Glomerular visceral epithelial cell (primary cell): Measurements from ENCODE around the gene C4A.
"Not testable (repeated sequence)": the region's sequence is repeated elsewhere in the genome, so short reads cannot be mapped to it uniquely, and the experiment has no call there.

ENCODE experiments used
- DNase-seq: peaks from one replicate; pipeline ENCODE4 v3.0.0-alpha.2; 2016; ENCODE audit errors: extremely low spot score

Gene C4A

DNA sequence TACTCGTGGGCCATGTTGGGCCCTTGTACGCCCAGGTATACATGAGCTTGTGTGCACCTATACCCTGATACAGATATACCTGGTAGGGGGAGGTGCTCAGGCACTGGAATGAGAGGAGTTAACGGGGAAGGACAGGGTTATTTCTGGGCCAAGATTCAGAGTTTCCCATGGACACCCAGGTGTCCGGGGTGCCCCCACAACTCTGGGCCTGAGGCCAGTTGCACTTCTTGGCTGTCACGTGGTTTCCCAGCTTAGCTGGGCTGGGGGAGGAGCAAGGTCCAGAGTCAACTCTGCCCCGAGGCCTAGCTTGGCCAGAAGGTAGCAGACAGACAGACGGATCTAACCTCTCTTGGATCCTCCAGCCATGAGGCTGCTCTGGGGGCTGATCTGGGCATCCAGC lies at the start of gene C4A:
C4A (plus strand) TSS at position 314 of the 400 bp plus-strand sequence; CDS start at position 365, 51 bp downstream.
- DNase-seq, result not testable (repeated sequence)

DNA sequence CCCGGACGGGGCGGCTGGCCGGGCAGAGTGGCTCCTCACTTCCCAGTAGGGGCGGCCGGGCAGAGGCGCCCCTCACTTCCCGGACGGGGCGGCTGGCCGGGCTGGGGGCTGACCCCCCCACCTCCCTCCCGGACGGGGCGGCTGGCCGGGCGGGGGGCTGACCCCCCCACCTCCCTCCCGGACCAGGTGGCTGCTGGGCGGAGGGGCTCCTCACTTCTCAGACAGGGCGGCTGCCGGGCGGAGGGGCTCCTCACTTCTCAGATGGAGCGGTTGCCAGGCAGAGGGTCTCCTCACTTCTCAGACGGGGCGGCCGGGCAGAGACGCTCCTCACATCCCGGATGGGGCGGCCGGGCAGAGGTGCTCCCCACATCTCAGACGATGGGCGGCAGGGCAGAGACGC lies 49.7 kb upstream of the C4A start:
- not testable (repeated sequence) for DNase-seq

DNA sequence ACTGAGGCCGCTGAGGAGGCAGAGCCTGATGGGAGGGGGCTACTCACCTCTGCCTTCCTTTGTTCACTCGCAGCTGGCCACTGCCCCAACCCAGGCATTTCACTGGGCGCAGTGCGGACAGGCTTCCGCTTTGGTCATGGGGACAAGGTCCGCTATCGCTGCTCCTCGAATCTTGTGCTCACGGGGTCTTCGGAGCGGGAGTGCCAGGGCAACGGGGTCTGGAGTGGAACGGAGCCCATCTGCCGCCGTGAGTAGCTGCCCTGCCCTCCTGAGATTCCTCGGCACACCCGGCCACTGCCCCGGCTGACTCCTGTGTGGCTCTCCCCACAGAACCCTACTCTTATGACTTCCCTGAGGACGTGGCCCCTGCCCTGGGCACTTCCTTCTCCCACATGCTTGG lies 48.3 kb upstream of the C4A start:
- no peak for DNase-seq

DNA sequence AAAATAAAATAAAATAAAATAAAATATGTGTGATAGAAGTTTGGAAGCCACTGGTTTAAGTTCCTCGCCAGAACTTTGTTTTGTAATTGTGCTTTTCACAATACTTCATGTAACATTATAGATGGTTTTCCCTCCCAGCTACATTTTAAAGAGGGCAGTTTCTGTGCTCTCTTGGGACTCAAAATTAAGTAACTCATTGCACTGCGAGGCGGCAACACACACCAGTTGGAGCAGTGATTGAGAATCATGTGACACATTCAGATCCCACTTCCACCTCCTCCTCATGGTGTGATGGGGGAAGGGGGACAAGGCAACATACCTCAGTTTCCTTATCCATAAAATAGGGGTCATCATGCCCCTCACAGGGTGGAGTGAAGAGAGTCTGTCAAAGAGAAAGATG lies 46.8 kb upstream of the C4A start:
- no peak for DNase-seq

DNA sequence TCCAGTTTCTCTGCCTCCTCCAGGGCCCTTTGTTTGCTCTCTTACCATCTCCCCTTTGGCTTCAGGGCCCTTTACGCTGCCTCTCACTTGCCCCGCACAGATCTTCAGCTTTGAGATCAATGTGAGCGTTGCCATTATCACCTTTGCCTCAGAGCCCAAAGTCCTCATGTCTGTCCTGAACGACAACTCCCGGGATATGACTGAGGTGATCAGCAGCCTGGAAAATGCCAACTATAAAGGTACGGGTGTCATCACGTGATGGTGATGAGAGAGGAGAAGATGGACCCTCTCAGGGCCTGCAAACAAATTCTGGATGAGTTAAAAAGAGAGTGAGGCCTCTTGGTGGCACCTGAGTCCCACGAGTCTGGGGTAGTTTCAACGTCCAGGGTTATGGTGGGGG lies 46.0 kb upstream of the C4A start:
- no peak for DNase-seq

DNA sequence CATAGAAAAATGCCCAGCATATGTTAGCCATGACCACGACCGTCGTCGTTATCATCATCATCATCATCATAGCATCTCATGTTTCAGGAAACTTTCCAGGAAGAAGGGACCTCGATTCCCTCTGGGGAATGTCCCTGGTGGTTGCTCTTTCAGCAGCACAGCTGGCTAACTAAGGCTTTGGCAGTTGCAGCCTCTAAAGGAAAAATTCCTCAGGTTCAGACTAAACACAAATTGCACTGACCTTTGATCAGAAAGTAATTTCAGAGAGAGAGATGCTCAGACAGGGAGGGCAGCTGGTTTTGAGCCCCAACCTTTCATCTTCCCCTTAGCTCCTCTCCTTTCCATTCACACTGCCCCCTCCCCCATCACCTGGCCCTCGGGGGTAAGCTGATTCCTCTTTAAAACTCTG lies 41.6 kb upstream of the C4A start:
- peak; percentile 56 for DNase-seq

DNA sequence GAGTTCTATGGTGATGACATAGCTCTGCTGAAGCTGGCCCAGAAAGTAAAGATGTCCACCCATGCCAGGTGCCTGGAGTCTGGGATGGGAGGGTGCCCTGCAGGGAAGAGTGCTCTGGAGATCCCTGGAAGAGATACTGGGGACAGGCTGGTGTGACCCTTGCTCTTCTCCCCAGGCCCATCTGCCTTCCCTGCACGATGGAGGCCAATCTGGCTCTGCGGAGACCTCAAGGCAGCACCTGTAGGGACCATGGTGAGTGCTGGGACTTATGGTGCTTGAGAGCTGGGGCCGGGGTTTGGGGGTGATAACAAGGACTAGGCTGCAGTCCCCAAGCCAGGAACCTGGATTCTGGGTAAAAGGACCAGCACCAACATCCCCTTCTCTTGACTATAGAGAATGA lies 38.1 kb upstream of the C4A start:
- DNase-seq, result no peak

DNA sequence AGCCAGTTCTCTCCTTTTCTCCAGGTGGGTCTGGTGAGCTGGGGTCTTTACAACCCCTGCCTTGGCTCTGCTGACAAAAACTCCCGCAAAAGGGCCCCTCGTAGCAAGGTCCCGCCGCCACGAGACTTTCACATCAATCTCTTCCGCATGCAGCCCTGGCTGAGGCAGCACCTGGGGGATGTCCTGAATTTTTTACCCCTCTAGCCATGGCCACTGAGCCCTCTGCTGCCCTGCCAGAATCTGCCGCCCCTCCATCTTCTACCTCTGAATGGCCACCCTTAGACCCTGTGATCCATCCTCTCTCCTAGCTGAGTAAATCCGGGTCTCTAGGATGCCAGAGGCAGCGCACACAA lies 36.7 kb upstream of the C4A start:
- DNase-seq, result no peak

DNA sequence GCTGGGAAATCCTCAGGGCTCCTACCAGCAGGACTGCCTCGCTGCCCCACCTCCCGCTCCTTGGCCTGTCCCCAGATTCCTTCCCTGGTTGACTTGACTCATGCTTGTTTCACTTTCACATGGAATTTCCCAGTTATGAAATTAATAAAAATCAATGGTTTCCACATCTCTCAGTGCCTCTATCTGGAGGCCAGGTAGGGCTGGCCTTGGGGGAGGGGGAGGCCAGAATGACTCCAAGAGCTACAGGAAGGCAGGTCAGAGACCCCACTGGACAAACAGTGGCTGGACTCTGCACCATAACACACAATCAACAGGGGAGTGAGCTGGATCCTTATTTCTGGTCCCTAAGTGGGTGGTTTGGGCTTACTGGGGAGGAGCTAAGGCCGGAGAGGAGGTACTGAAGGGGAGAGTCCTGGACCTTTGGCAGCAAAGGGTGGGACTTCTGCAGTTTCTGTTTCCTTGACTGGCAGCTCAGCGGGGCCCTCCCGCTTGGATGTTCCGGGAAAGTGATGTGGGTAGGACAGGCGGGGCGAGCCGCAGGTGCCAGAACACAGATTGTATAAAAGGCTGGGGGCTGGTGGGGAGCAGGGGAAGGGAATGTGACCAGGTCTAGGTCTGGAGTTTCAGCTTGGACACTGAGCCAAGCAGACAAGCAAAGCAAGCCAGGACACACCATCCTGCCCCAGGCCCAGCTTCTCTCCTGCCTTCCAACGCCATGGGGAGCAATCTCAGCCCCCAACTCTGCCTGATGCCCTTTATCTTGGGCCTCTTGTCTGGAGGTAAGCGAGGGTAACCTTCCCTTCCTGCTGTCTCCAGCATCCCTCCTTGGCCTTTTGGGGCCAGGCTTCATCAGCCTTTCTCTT lies 36.1 kb upstream of the C4A start, which contains the start of gene CFB:
CFB (plus strand) TSS at position 589 of the 863 bp plus-strand sequence; CDS start at position 716, 127 bp downstream.
- DNase-seq, result peak; percentile 91

DNA sequence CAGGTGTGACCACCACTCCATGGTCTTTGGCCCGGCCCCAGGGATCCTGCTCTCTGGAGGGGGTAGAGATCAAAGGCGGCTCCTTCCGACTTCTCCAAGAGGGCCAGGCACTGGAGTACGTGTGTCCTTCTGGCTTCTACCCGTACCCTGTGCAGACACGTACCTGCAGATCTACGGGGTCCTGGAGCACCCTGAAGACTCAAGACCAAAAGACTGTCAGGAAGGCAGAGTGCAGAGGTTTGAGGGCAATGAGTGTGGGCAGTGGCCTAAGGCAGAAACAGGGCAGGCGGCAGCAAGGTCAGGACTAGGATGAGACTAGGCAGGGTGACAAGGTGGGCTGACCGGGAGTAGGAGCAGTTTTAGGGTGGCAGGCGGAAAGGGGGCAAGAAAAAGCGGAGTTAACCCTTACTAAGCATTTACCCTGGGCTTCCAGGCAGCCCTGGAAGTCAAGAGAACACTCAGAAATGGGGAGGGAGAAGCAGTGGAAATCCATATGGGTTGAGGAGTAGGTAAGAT lies 35.4 kb upstream of the C4A start:
- no peak for DNase-seq

DNA sequence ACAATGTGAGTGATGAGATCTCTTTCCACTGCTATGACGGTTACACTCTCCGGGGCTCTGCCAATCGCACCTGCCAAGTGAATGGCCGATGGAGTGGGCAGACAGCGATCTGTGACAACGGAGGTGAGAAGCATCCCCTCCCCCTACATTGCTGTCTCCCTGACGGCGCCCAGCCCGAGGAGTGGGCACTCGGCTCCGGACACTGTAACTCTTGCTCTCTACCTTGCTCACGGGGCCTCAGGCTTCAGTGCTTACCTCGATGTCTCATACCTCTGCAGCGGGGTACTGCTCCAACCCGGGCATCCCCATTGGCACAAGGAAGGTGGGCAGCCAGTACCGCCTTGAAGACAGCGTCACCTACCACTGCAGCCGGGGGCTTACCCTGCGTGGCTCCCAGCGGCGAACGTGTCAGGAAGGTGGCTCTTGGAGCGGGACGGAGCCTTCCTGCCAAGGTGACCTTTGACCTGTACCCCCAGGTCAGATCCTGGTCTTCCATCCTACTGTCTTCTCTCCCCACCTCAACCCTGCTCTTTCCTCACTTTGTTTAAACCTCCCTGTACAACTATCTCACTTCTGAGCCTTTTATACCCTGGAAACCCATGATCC lies 34.7 kb upstream of the C4A start:
- no peak for DNase-seq

DNA sequence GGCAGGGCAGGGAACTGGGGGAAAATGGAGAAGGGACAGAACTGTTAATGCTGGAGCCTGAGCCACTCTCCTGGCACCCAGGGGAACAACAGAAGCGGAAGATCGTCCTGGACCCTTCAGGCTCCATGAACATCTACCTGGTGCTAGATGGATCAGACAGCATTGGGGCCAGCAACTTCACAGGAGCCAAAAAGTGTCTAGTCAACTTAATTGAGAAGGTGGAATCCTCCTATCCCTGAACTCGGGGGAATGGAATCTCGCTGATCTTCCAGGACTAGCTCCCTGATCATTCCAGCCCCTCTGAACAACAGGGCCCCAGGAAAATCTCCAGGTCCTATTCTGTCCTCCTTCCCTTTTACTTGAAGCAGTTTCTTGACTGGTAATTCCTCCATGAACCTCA lies 34.0 kb upstream of the C4A start:
- no peak for DNase-seq

DNA sequence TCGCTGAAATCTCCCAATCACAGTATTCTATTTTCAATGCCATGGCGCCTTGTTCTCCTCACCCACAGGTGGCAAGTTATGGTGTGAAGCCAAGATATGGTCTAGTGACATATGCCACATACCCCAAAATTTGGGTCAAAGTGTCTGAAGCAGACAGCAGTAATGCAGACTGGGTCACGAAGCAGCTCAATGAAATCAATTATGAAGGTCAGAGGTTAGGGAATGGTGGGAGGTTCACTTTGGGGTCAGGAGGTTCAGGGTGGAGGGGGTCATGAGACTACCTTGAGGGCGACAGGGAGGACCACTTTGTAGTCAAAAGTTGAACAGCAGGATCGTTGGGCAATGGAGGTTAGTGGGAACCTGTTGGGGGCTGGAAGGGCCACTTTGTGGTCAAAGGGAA lies 33.6 kb upstream of the C4A start:
- no peak for DNase-seq

DNA sequence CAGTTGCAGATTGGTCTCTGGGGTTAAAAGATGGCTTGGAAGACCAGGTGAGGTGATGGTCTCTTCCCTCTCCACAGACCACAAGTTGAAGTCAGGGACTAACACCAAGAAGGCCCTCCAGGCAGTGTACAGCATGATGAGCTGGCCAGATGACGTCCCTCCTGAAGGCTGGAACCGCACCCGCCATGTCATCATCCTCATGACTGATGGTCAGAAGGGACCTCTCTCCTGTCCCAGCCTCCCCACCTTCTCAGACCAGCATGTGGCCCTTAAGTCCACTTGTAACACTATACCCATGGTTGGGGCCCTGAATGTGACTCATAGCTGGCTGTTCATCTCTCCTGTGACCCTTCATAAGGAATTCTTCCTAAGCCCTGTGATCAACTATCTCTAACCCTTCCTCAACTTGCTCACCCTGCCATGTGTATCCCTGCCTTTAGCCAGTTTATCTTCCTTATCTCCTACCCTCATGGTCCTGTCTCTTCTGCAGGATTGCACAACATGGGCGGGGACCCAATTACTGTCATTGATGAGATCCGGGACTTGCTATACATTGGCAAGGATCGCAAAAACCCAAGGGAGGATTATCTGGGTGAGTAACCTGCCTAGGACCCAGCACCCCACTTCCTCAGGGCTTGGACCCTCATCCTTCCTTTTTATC lies 33.0 kb upstream of the C4A start:
- peak; percentile 16 for DNase-seq

DNA sequence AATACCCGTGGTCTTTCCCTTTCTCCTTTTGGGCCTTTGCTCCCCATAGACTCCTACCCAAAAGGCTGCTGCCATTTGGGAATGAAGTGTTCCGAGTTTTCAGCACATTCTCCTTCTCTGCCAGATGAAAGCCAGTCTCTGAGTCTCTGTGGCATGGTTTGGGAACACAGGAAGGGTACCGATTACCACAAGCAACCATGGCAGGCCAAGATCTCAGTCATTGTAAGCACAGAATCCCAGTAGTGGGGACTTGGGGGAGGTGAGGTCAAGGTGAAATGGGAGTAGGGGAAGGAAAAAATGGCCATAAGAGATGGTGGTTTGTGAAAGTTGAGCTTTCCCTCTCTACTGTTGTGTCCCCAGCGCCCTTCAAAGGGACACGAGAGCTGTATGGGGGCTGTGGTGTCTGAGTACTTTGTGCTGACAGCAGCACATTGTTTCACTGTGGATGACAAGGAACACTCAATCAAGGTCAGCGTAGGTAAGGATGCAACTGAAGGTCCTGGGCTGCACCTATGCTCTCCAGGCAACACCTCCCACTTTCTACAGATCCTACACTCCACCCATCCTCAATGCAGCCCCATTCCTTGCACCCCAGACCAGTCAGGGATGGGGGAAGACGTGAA lies 31.8 kb upstream of the C4A start:
- DNase-seq, result no peak

DNA sequence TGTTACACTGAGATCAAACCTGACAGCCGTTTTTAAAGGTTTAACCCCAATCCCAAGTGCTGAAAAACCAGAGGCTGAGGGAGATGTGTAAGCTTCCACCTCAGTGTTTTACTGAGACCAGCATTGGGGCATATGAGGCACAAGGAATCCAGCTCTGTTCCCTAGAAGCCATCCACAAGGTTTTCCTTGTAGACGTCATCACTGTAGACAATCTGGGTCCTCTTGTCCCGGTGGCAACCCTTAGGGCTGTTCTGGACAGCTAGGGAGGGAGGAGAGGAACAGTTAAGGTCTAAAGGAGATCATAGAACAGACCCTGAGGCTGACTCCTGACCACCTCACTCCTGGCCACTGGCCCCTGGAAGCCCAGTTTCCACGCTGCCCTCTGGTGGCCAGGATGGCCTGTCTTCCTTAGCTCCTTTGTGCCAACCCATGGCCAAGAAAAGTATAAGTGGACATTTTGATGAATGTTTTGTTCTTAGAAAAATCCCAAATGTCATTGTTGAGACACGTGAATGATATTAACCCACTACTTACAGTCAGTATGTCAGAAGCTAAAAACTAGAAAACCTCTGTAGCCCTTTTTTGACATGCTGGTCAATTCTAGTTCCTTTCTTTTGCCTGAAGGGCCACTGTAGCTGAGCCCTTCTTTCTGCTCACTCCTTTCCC lies 29.6 kb upstream of the C4A start:
- DNase-seq, result peak; percentile 66

DNA sequence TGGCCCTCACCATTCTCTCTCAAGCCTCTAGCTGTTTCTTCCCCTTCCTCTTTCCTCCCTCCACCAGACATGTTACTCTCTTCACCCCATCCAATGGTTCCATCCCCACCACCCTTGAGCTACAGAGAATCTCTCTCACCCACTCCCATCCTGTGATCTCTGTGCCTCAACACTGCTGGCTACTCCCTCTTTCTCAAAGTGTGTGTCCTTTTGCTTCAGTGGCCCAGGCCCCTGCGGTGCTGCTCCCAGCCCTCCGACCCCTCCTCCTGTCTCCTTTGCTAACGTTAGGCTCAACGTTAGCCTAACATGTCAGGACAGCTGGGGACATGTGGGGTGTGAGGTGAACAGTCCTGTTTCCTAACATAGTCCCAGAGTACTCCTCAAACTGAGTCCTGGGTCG lies 29.0 kb upstream of the C4A start:
- no peak for DNase-seq

DNA sequence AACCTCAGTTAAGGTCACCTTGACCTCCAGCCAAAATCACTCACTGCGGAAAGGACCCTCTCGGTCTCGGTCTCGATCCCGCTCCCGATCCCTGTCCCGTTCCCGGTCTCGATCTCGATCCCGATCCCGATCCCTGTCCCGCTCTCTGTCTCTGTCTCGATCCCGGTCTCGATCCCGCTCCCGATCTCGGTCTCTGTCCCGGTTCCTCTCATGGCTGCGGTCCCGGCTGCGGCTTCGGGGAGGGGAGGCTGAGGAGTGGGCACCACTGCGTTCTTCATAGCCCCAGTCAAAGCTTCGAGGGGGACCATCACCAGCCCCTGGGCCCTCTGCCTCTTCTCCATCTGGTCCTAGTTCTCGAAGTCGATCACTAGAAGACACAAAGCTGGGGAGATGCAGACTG lies 27.3 kb upstream of the C4A start:
- no peak for DNase-seq

DNA sequence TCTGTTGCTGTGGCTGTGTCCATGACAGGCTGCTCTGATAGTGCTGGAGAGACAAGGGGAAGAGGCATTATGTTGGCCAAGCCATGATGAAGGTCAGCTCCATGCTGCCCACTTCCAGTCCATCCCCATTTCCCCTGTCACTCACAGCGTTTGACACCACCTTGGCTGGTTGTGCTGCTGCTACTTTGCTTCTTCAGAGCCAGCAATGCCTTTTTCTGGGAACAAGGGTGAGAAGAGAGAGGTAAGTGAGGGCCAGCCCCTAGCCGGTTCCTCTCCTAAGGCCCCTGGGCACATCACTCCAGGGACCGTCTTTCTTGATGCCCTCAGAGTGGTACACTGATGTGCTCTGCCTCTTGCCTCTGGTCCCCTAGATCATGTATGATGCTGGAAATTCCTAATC lies 25.1 kb upstream of the C4A start:
- DNase-seq, result no peak

DNA sequence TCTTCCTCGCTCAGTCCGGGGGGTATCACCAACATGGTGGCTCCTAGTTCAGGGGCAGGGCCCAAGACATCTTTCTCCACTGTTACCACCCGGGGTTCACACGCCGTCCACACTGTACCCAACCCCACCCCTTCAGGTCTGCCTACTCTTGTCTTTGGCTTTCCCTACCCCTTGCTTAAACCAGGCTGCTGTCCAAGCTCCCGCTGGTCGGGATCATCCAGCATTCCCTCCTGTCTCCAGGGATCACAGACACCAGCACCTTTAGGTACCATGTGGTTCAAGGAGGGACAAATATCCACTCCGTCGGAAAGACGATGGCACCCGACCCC lies 23.5 kb upstream of the C4A start:
- DNase-seq, result no peak
